ENCODE data around the gene DCLK3.
A peak's percentile ranks its signal among the peaks of the same experiment; 100 is the strongest.

Gene DCLK3

DNA sequence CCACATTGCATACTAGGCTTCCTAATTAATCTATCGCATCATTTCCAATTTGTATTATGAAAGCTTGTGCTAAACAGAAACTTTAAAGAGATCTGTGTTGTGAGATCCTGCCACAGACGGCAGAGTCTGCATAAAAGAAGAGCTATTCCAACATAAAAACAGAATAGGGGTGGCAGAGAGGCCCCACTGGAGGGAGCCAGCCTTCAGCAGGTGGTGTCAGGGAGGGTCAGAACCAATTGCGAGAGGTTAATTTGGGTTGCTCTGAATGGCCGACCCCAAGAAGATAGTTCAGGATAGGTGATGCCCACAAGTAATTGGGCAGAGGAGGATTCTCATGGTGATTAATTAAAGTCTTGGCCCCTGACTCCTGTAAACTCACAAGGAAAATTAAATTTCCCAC is 74.8 kb downstream of the DCLK3 start:
- Histone ChIP-seq H3K27me3 (no peaks in the 10 kb centered on the region), H3K4me3 (no peak overlapping the region), H3K9ac (no peak overlapping the region), H3K9me3 (replicated peaks in 1 of 11) (0 out of 22 replicates have a peak, but pooled peaks cover 0 to 7% (median 0%) of the 10 kb centered on the region in 11 experiments), H3K27ac (no peak overlapping the region), H4K20me1 (no peaks in the 10 kb centered on the region), H3K4me1 (no peaks in the 10 kb centered on the region; a peak in 1 of 20 replicates), H3K36me3 (no peaks in the 10 kb centered on the region), H3K4me2 (no peak overlapping the region)
- no peak for TF ChIP-seq Cebpa-rat (IDR thresholded peaks at IDR 0.05)

GRCh38 chr3:36688815-36689214 is 75.5 kb downstream of the DCLK3 start:
- Histone ChIP-seq H3K9me3 (replicated peaks in 1 of 11) (0 out of 22 replicates have a peak, but pooled peaks cover 0 to 8% (median 0%) of the 10 kb centered on the region in 11 experiments), H3K27ac (no peak overlapping the region), H4K20me1 (no peaks in the 10 kb centered on the region), H3K4me2 (no peak overlapping the region), H3K4me3 (no peak overlapping the region), H3K9ac (no peak overlapping the region), H3K27me3 (no peaks in the 10 kb centered on the region), H3K4me1 (no peaks in the 10 kb centered on the region; a peak in 1 of 20 replicates), H3K36me3 (no peaks in the 10 kb centered on the region)
- TF ChIP-seq Cebpa-rat (IDR thresholded peaks at IDR 0.05): no peak

DNA sequence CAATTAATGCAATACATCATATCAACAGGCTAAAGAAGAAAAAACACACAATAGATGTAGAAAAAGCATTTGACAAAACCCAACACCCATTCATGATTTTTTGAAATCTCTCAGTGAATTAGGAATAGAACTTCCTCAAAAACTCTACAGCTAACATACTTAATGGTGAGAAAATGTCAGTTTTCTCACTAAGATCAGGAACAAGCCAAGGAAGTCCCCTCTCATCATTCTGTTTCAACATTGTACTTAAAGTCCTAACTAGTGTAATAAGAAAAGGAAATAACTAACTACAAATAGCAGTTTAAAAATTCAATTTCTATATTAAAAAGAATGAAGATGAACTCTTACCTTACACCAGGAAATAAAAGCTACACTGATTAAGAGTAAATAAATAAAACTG is 77.8 kb downstream of the DCLK3 start:
- H3K36me3 ChIP-seq: no peaks in the 10 kb centered on the region
- no peak overlapping the region for H3K4me2 ChIP-seq
- no peaks in the 10 kb centered on the region for H3K27me3 ChIP-seq
- no peaks in the 10 kb centered on the region for H4K20me1 ChIP-seq
- no peak overlapping the region for H3K9ac ChIP-seq
- H3K4me3 ChIP-seq: no peak overlapping the region
- peaks cover 6 to 16% (median 12%) of the 10 kb centered on the region in 11 experiments for H3K9me3 ChIP-seq (replicated peaks in 1 of 11)
- TF ChIP-seq Cebpa-rat (IDR thresholded peaks at IDR 0.05): no peak
- no peak overlapping the region for H3K27ac ChIP-seq
- H3K4me1 ChIP-seq: peaks cover 0 to 7% (median 5%) of the 10 kb centered on the region in 10 experiments; a peak in 8 of 20 replicates

DNA sequence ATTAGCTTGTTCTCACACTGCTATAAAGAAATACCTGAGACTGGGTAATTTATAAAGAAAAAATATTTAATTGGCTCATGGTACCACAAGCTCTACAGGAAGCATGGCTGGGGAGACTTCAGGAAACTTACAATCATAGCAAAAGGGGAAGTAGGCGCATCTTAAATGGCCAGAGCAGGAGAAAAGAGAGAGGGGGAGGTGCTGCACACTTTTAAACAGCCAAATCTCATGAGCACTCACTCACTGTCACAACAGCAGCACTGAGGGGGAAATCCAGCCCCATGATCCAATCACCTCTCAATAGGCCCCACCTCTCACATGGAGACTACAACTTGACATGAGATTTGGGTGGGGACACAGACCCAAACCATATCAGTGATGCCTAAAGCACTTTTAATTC is 82.5 kb downstream of the DCLK3 start:
- no peak for TF ChIP-seq Cebpa-rat (IDR thresholded peaks at IDR 0.05)

DNA sequence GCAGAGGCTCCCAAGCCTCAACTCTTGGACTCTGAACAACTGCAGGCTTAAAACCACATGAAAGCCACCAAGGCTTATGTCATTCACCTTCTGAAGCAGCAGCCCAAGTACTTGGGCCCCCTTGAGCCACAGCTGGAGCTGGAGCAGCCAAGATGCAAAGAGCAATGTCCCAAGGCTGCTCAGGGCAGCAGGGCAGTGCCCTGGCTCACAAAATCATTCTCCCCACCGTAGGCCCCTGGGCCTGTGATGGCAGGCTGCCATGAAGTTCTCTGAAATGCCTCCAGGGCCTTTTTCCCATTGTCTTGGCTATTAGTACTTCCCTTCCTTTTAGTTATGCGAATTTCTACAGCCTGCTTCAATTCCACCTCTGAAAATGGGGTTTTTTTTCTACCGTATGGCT is 83.4 kb downstream of the DCLK3 start:
- peaks cover 0 to 7% (median 0%) of the 10 kb centered on the region in 11 experiments; a peak in 3 of 22 replicates for H3K36me3 ChIP-seq

More for the DNA sequence above, 82.5 kb downstream of the DCLK3 start:
- H3K4me2 ChIP-seq: peak overlapping the region in 3 of 11 experiments; percentile 6 to 33 (median 18); a peak in 2 of 22 replicates
- H3K4me3 ChIP-seq: peak overlapping the region in 1 of 10 experiments; percentile 5; a peak in 2 of 20 replicates
- no peak overlapping the region for H3K9ac ChIP-seq
- H3K27me3 ChIP-seq: no peaks in the 10 kb centered on the region
- H3K9me3 ChIP-seq (replicated peaks in 1 of 11): peaks cover 50 to 59% (median 53%) of the 10 kb centered on the region in 11 experiments
- H4K20me1 ChIP-seq: no peaks in the 10 kb centered on the region
- H3K36me3 ChIP-seq: peaks cover 0 to 7% (median 0%) of the 10 kb centered on the region in 11 experiments; a peak in 3 of 22 replicates
- H3K27ac ChIP-seq: peak overlapping the region in 5 of 11 experiments; percentile 19 to 55 (median 37); a peak in 6 of 22 replicates
- H3K4me1 ChIP-seq: peaks cover 4 to 41% (median 19%) of the 10 kb centered on the region in 10 experiments; a peak in 15 of 20 replicates

GRCh38 chr3:36679384-36680200 is 84.8 kb downstream of the DCLK3 start:
- Histone ChIP-seq H3K36me3 (peaks cover 0 to 7% (median 0%) of the 10 kb centered on the region in 11 experiments; a peak in 3 of 22 replicates), H3K9me3 (replicated peaks in 1 of 11) (peaks cover 58 to 73% (median 64%) of the 10 kb centered on the region in 11 experiments), H3K27me3 (no peaks in the 10 kb centered on the region), H3K27ac (peak overlapping the region in 7 of 11 experiments; percentile 11 to 65 (median 56); a peak in 13 of 22 replicates), H3K4me3 (peak overlapping the region in 2 of 10 experiments; percentile 16 to 41; a peak in 2 of 20 replicates), H4K20me1 (no peaks in the 10 kb centered on the region), H3K4me1 (peaks cover 4 to 41% (median 19%) of the 10 kb centered on the region in 10 experiments; a peak in 15 of 20 replicates), H3K4me2 (peak overlapping the region in 7 of 11 experiments; percentile 7 to 36 (median 18); a peak in 9 of 22 replicates), H3K9ac (no peak overlapping the region)
- no peak for TF ChIP-seq Cebpa-rat (IDR thresholded peaks at IDR 0.05)

More for the DNA sequence above, 83.4 kb downstream of the DCLK3 start:
- Histone ChIP-seq H3K4me2 (peak overlapping the region in 2 of 11 experiments; percentile 18 to 57; a peak in 4 of 22 replicates), H3K27ac (peak overlapping the region in 5 of 11 experiments; percentile 20 to 62 (median 52); a peak in 6 of 22 replicates), H4K20me1 (no peaks in the 10 kb centered on the region), H3K4me1 (peaks cover 4 to 41% (median 19%) of the 10 kb centered on the region in 10 experiments; a peak in 15 of 20 replicates), H3K9me3 (replicated peaks in 1 of 11) (peaks cover 52 to 61% (median 55%) of the 10 kb centered on the region in 11 experiments), H3K9ac (no peak overlapping the region), H3K4me3 (peak overlapping the region in 3 of 10 experiments; percentile 16 to 25 (median 19); a peak in 2 of 20 replicates), H3K27me3 (no peaks in the 10 kb centered on the region)
- no peak for TF ChIP-seq Cebpa-rat (IDR thresholded peaks at IDR 0.05)

GRCh38 chr3:36678216-36679013 is 85.9 kb downstream of the DCLK3 start:
- Histone ChIP-seq H3K4me2 (no peak overlapping the region; a peak in 1 of 22 replicates), H4K20me1 (no peaks in the 10 kb centered on the region), H3K27me3 (no peaks in the 10 kb centered on the region), H3K27ac (peak overlapping the region in 2 of 11 experiments; percentile 52 to 62; a peak in 5 of 22 replicates), H3K36me3 (peaks cover 0 to 7% (median 0%) of the 10 kb centered on the region in 11 experiments; a peak in 3 of 22 replicates), H3K9ac (no peak overlapping the region), H3K4me1 (peaks cover 4 to 41% (median 19%) of the 10 kb centered on the region in 10 experiments; a peak in 15 of 20 replicates), H3K9me3 (replicated peaks in 1 of 11) (peaks cover 58 to 78% (median 63%) of the 10 kb centered on the region in 11 experiments), H3K4me3 (no peak overlapping the region)
- no peak for TF ChIP-seq Cebpa-rat (IDR thresholded peaks at IDR 0.05)

- Histone ChIP-seq H3K27me3 (no peaks in the 10 kb centered on the region), H4K20me1 (no peaks in the 10 kb centered on the region), H3K9ac (peak overlapping the region in 4 of 11 experiments; percentile 10 to 41 (median 30); a peak in 2 of 22 replicates), H3K9me3 (replicated peaks in 1 of 11) (peaks cover 58 to 76% (median 63%) of the 10 kb centered on the region in 11 experiments), H3K4me3 (peak overlapping the region in 2 of 10 experiments; percentile 0 to 17; a peak in 2 of 20 replicates), H3K4me1 (peaks cover 4 to 41% (median 19%) of the 10 kb centered on the region in 10 experiments; a peak in 15 of 20 replicates), H3K27ac (peak overlapping the region in 7 of 11 experiments; percentile 51 to 75 (median 60); a peak in 13 of 22 replicates), H3K4me2 (peak overlapping the region; percentile 14 to 62 (median 53); a peak in 18 of 22 replicates), H3K36me3 (peaks cover 0 to 7% (median 0%) of the 10 kb centered on the region in 11 experiments; a peak in 3 of 22 replicates)
- TF ChIP-seq Cebpa-rat (IDR thresholded peaks at IDR 0.05): peak in 3 of 11 experiments; percentile 22 to 66 (median 34); a peak in 2 of 22 replicates
Measured at GRCh38 chr3:36677331-36678007, 86.9 kb downstream of the DCLK3 start.
